Measurements from ENCODE around the gene LRP11. TPM values are rescaled to one million over a fixed set of nuclear protein-coding genes. Genes with fewer than 3 reads are reported as not detected.
A peak's percentile ranks its signal among the peaks of the same experiment; 100 is the strongest.
"Not testable (repeated sequence)": the region's sequence is repeated elsewhere in the genome, so short reads cannot be mapped to it uniquely, and the experiment has no call there.

LRP11 gene, protein sequence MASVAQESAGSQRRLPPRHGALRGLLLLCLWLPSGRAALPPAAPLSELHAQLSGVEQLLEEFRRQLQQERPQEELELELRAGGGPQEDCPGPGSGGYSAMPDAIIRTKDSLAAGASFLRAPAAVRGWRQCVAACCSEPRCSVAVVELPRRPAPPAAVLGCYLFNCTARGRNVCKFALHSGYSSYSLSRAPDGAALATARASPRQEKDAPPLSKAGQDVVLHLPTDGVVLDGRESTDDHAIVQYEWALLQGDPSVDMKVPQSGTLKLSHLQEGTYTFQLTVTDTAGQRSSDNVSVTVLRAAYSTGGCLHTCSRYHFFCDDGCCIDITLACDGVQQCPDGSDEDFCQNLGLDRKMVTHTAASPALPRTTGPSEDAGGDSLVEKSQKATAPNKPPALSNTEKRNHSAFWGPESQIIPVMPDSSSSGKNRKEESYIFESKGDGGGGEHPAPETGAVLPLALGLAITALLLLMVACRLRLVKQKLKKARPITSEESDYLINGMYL
- total RNA-seq (2022) (27.4 and 31.1 TPM in 2 replicates), Bru-seq, nascent RNA (percentile 50 among the genes with signal in this experiment), BruChase-seq, experiment 1, labeled RNA remaining after a 6-hour chase (percentile 59 among the genes with signal in this experiment), BruChase-seq, experiment 2, labeled RNA remaining after a 2-hour chase (percentile 51 among the genes with signal in this experiment)
- long read RNA-seq, transcript LRP11-201 (7 exons, 3,260 nt), result major isoform, 15 of 29 reads
- long read RNA-seq, partial matches to known transcripts, result 2 of 29 reads
- long read RNA-seq, other reads (novel, unspliced or antisense), result 11 of 29 reads

DNA sequence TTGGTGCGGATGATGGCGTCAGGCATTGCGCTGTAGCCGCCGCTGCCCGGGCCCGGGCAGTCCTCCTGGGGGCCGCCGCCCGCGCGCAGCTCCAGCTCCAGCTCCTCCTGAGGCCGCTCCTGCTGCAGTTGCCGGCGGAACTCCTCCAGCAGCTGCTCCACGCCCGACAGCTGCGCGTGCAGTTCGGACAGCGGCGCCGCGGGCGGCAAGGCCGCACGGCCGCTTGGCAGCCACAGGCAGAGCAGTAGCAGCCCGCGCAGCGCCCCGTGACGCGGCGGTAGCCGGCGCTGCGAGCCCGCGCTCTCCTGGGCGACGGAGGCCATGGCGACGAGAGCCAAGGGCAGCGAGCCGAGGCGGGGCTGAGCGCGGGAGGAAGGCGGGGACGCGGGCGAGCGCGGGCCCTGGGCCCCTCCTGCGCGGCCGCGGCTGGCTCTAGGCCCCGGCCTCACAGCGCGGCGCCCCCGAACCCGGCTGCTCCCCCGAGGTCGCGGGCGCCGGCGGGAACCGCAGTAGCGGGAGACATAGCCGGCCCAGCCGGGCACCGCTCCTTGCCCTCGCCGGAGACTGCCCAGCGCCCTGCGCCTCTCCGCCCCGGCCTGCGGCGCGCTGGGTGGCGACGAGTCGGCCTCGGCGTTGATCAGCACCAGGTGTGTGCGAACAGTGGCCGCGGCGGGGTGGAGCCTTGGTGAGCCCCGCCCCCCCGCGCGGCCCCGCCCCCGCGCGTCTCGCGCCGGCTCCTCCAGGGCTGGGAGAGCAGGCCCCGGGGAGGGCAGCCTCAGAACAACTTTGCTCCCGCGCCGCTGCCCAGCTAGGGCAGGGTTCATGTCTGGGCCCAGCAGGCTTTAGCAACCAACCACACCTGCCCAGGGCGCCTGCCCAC, at the start of gene LRP11:
TSS of gene LRP11 (minus strand) at position 662 of the 880 bp plus-strand sequence. CDS start at position 323, 339 bp downstream.
- H3K4me3 Mint-ChIP-seq (ENCODE audit: low read depth, unreplicated experiment), result peak within 1 kb of the TSS; percentile 80
- peaks cover 30% of the 10 kb centered on the region for H3K36me3 Mint-ChIP-seq (ENCODE audit: insufficient read depth, unreplicated experiment)
- intact Hi-C loops (cut with micrococcal nuclease; ENCODE audit: unreplicated experiment), result loop anchor here (1.0 to 10.0 kb wide), 2 partner anchors 9 to 61 kb away; partner anchors contain the start of gene RAET1G
- DNase-seq, result peak; percentile 88
- H3K4me1 Mint-ChIP-seq (ENCODE audit: low read depth, unreplicated experiment), result peaks cover 38% of the 10 kb centered on the region
- peak within 1 kb of the TSS; percentile 82 for H3K27ac Mint-ChIP-seq (ENCODE audit: unreplicated experiment)
- no peaks in the 10 kb centered on the region for H3K27me3 Mint-ChIP-seq (ENCODE audit: unreplicated experiment)
- no peaks in the 10 kb centered on the region for H3K9me3 Mint-ChIP-seq (ENCODE audit: low read depth, unreplicated experiment)
- no TSS peak for BruUV-seq (replicated peaks)
- CTCF ChIA-PET, result interaction anchor here (0.9 to 1.4 kb wide), 3 partner anchors 16 to 62 kb away, joined by 3 to 6 read pairs (median 3); no protein-coding TSS in a partner anchor
- TF ChIP-seq, protein P1, sequence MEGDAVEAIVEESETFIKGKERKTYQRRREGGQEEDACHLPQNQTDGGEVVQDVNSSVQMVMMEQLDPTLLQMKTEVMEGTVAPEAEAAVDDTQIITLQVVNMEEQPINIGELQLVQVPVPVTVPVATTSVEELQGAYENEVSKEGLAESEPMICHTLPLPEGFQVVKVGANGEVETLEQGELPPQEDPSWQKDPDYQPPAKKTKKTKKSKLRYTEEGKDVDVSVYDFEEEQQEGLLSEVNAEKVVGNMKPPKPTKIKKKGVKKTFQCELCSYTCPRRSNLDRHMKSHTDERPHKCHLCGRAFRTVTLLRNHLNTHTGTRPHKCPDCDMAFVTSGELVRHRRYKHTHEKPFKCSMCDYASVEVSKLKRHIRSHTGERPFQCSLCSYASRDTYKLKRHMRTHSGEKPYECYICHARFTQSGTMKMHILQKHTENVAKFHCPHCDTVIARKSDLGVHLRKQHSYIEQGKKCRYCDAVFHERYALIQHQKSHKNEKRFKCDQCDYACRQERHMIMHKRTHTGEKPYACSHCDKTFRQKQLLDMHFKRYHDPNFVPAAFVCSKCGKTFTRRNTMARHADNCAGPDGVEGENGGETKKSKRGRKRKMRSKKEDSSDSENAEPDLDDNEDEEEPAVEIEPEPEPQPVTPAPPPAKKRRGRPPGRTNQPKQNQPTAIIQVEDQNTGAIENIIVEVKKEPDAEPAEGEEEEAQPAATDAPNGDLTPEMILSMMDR (IDR thresholded peaks at IDR 0.05; ENCODE audit: unreplicated experiment), result no peak

DNA sequence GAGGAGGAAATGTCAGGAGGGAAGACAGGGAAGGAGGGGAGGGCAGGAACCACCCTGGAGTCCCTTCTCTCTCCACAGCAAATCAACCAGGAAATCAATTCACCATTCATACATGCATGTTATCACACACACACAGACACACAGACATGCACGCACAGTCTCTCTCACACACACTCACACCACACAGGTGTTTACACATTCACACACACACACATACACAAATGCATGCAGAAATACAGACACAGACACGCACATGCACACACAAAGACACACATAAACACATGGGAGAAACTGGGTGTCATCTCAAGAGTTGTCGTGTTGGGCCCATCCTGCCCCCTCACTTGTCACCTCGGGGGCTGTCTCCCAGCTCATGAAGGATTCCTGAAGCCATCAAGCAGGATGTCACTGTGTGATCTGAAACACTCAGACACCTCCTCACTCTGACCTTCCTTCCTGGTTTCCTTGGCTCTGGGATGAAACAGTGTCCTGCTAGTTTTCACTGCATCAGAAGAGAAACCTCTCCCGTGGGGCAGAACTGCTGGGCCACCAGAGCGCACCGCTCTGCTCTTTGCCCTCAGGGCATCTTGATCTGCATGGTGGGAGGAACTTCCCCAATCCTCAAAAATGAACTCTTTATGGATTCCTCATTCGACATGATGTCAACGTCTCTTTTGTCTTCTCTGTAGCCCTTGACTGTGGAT, 49.5 kb upstream of the LRP11 start:
- no TSS peak for BruUV-seq (replicated peaks)
- intact Hi-C loops (cut with micrococcal nuclease; ENCODE audit: unreplicated experiment), result no loop called here
- no peak overlapping the region for H3K27ac Mint-ChIP-seq (ENCODE audit: unreplicated experiment)

DNA sequence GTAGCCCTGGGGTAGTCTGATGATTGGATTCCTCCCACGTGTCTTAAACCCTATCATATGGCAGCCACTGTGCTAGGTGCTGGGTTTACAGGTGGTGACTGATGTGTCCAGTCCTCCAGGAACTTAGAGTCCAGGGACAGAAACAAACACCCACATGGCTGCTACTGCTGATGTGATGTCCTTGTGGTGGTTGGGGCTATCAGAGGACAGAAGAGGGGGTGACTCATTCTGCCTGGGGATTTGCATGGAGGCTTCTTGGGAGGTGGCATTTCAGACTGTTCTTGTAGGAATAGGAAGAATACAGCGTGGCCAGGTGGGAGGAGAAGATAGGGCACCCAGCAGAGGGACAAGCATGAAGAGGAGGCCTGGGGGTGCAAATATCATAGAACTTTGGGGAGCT, 48.9 kb upstream of the LRP11 start:
- no TSS peak for BruUV-seq (replicated peaks)
- H3K36me3 Mint-ChIP-seq (ENCODE audit: insufficient read depth, unreplicated experiment), result no peaks in the 10 kb centered on the region
- H3K9me3 Mint-ChIP-seq (ENCODE audit: low read depth, unreplicated experiment), result peaks cover under 1% of the 10 kb centered on the region
- intact Hi-C loops (cut with micrococcal nuclease; ENCODE audit: unreplicated experiment), result no loop called here
- CTCF ChIA-PET, result no interaction called here
- H3K4me1 Mint-ChIP-seq (ENCODE audit: low read depth, unreplicated experiment), result no peaks in the 10 kb centered on the region
- no peak for DNase-seq
- no peak overlapping the region for H3K27ac Mint-ChIP-seq (ENCODE audit: unreplicated experiment)
- H3K27me3 Mint-ChIP-seq (ENCODE audit: unreplicated experiment), result peaks cover 33% of the 10 kb centered on the region
- TF ChIP-seq, protein P1 (IDR thresholded peaks at IDR 0.05; ENCODE audit: unreplicated experiment), result no peak
- no peak overlapping the region for H3K4me3 Mint-ChIP-seq (ENCODE audit: low read depth, unreplicated experiment)

More for the DNA sequence above, 49.5 kb upstream of the LRP11 start:
- H3K9me3 Mint-ChIP-seq (ENCODE audit: low read depth, unreplicated experiment), result no peaks in the 10 kb centered on the region
- DNase-seq, result no peak
- TF ChIP-seq, protein P1 (IDR thresholded peaks at IDR 0.05; ENCODE audit: unreplicated experiment), result no peak
- H3K4me3 Mint-ChIP-seq (ENCODE audit: low read depth, unreplicated experiment), result no peak overlapping the region
- H3K4me1 Mint-ChIP-seq (ENCODE audit: low read depth, unreplicated experiment), result no peaks in the 10 kb centered on the region
- H3K27me3 Mint-ChIP-seq (ENCODE audit: unreplicated experiment), result peaks cover 35% of the 10 kb centered on the region
- no peaks in the 10 kb centered on the region for H3K36me3 Mint-ChIP-seq (ENCODE audit: insufficient read depth, unreplicated experiment)
- CTCF ChIA-PET, result no interaction called here

DNA sequence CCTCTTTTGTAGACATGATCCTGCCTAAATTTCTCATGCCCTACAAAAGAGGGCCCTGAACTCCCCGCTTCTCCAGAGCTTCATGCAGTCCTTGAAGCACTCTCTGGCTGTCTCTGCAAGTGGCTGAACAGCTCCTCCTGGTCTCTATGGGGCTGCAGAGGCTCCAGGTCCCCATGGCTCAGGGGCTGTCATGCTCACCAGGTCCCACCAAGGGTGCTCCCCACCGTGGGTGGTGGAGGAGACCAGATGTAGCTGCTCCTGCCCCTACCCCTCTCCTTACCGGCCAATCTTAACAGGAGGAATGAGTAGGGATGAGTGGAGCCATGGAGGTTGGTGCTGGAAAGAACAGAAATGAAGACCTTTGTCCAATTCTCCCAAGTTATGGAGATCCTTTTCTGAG, 48.5 kb upstream of the LRP11 start:
- peaks cover 35% of the 10 kb centered on the region for H3K27me3 Mint-ChIP-seq (ENCODE audit: unreplicated experiment)
- intact Hi-C loops (cut with micrococcal nuclease; ENCODE audit: unreplicated experiment); BruUV-seq (replicated peaks); CTCF ChIA-PET; H3K9me3 Mint-ChIP-seq (ENCODE audit: low read depth, unreplicated experiment); H3K27ac Mint-ChIP-seq (ENCODE audit: unreplicated experiment); DNase-seq; H3K4me3 Mint-ChIP-seq (ENCODE audit: low read depth, unreplicated experiment); H3K4me1 Mint-ChIP-seq (ENCODE audit: low read depth, unreplicated experiment); H3K36me3 Mint-ChIP-seq (ENCODE audit: insufficient read depth, unreplicated experiment): not testable (repeated sequence)
